K562 (cell line): ENCODE measurements around the gene NXN. TPM values are rescaled to one million over a fixed set of nuclear protein-coding genes. Genes with fewer than 3 reads are reported as not detected.

Source experiments
- ATAC-seq: fragments of 200-7000 bp; cut with Tn5 transposase; 3 replicates; pipeline ENCODE4 v1.9.1; 2020; ENCODE audit warnings: moderate library complexity
- BruUV-seq: library from RNA; stranded (reverse); fragments of 400-500 nt; replicated peaks from 2 replicates; lab custom pipeline; 2021; lab: Mats Ljungman, UMichigan
- CTCF ChIA-PET: fragments of 300-600 bp; formaldehyde crosslinking; extraction: SDS; loops from one replicate; lab custom pipeline; 2021; ENCODE audit warnings: low intra/inter-chr PET ratio; lab: Yijun Ruan, JAX
- POLR2A ChIA-PET: fragments of 300-600, 350-650 bp; sonication (Branson Sonifier 250); formaldehyde crosslinking; extraction: SDS; loops from one replicate; lab custom pipeline; 2021; ENCODE audit warnings: antibody characterized with exemption, inconsistent platforms; lab: Yijun Ruan, JAX
- DNase-seq, 4 experiments: peaks; one replicate each; pipeline versions ENCODE4 v3.0.0 to v3.0.0-alpha.2; 2011 to 2018; ENCODE audit warnings: low spot score in 3 of 4, mixed read lengths in 3 of 4; ENCODE audit errors: extremely low read depth in 1 of 4
- FAIRE-seq: peaks from 2 replicates; lab custom pipeline; 2011; peaks lifted over from hg19 to GRCh38; lab: Jason Lieb, UNC
- H2AFZ ChIP-seq: 2 replicates; pipeline ENCODE4 v1.6.0; 2011; ENCODE audit warnings: low read depth, low read length, control low read depth, inconsistent platforms
- H3K27ac ChIP-seq: fragments of 200-600 bp; 3 replicates; pipeline ENCODE4 v1.8.0; 2011; ENCODE audit warnings: low read depth, mild to moderate bottlenecking, control low read depth, inconsistent platforms, low read length, moderate library complexity, mixed read lengths; ENCODE audit errors: extremely low read depth
- H3K27me3 ChIP-seq, 2 experiments: fragments of 300-600 bp in 1 of 2; 2 replicates in 1 of 2; 3 replicates in 1 of 2; pipeline versions ENCODE4 v1.6.0 to v1.8.0; 2011; ENCODE audit warnings: inconsistent platforms in 2 of 2, low read length in 2 of 2, mild to moderate bottlenecking in 1 of 2, mixed read lengths in 1 of 2, moderate library complexity in 1 of 2; ENCODE audit not compliant: control insufficient read depth in 2 of 2, insufficient read depth in 2 of 2
- H3K36me3 ChIP-seq: fragments of 300-600 bp; 3 replicates; pipeline ENCODE4 v1.8.0; 2011; ENCODE audit warnings: mild to moderate bottlenecking, low read length, inconsistent platforms; ENCODE audit not compliant: control insufficient read depth, insufficient read depth
- H3K4me1 ChIP-seq, 2 experiments: fragments of 200-600 bp in 1 of 2; replicated peaks in 1 of 2; 2 replicates in 1 of 2; 3 replicates in 1 of 2; pipeline versions ENCODE4 v1.5.1 to v1.8.0; 2011; ENCODE audit warnings: inconsistent platforms in 2 of 2, low read length in 2 of 2, mild to moderate bottlenecking in 1 of 2, mixed read lengths in 1 of 2, moderate library complexity in 1 of 2; ENCODE audit not compliant: control insufficient read depth in 2 of 2, insufficient read depth in 2 of 2
- H3K4me2 ChIP-seq: 2 replicates; pipeline ENCODE4 v1.6.1; 2011; ENCODE audit warnings: low read length, control low read depth, inconsistent platforms, mixed read lengths; ENCODE audit not compliant: insufficient read depth
- H3K4me3 ChIP-seq: fragments of 200-600 bp; sonication (generic), shearing (Covaris generic); 2 replicates; pipeline ENCODE4 v1.5.1; 2016; ENCODE audit warnings: control low read depth, inconsistent platforms
- H3K79me2 ChIP-seq: fragments of 200-600 bp; 3 replicates; pipeline ENCODE4 v1.8.0; 2011; ENCODE audit warnings: low read length, inconsistent platforms; ENCODE audit not compliant: control insufficient read depth, insufficient read depth
- H3K9ac ChIP-seq, 2 experiments: 2 replicates each; pipeline versions ENCODE4 v1.6.0 to v1.6.1; 2011; ENCODE audit warnings: low read depth in 2 of 2, low read length in 2 of 2, control low read depth in 1 of 2, inconsistent platforms in 1 of 2, mild to moderate bottlenecking in 1 of 2, mixed read lengths in 1 of 2; ENCODE audit not compliant: insufficient read depth in 1 of 2
- H3K9me1 ChIP-seq: one replicate; pipeline ENCODE4 v1.6.0; 2011; ENCODE audit warnings: inconsistent platforms, mild to moderate bottlenecking, low read length, moderate library complexity; ENCODE audit not compliant: control insufficient read depth, insufficient read depth
- H3K9me3 ChIP-seq: replicated peaks from 2 replicates; pipeline ENCODE4 v1.5.1; 2011; ENCODE audit warnings: low read depth, low read length, inconsistent platforms; ENCODE audit not compliant: control insufficient read depth, insufficient read depth
- H4K20me1 ChIP-seq: replicated peaks from 2 replicates; pipeline ENCODE4 v1.6.1; 2011; ENCODE audit warnings: low read length, inconsistent platforms, mixed read lengths; ENCODE audit not compliant: control insufficient read depth, insufficient read depth
- CREB5 ChIP-seq: fragments of 250-450 bp; sonication (Bioruptor Pico); IDR thresholded peaks from 2 replicates; pipeline ENCODE4 v1.5.0; 2020; ENCODE audit warnings: mild to moderate bottlenecking
- DEAF1 ChIP-seq: fragments of 450-650 bp; formaldehyde crosslinking; IDR thresholded peaks from 2 replicates; pipeline ENCODE4 v1.4.0; 2020; ENCODE audit warnings: mild to moderate bottlenecking, moderate library complexity
- HMG20A ChIP-seq: fragments of 450-650 bp; formaldehyde crosslinking; conservative IDR thresholded peaks from 2 replicates; pipeline ENCODE4 v1.4.0; 2020; ENCODE audit warnings: mild to moderate bottlenecking, mixed read lengths
- KLF13 ChIP-seq: fragments of 450-650 bp; IDR thresholded peaks from 2 replicates; pipeline ENCODE4 v1.6.1; 2016; ENCODE audit warnings: missing genetic modification characterization, low read depth, mild to moderate bottlenecking, missing compliant biosample characterization, moderate library complexity, borderline replicate concordance
- MIER1 ChIP-seq: fragments of 450-650 bp; IDR thresholded peaks from 2 replicates; pipeline ENCODE4 v1.6.1; 2016; ENCODE audit warnings: antibody characterized with exemption, mild to moderate bottlenecking, low read depth
- NCOA6 ChIP-seq: fragments of 450-650 bp; IDR thresholded peaks from 2 replicates; pipeline ENCODE4 v1.6.1; 2017; ENCODE audit warnings: mild to moderate bottlenecking
- NELFE ChIP-seq: IDR thresholded peaks from 2 replicates; pipeline ENCODE4 v1.6.1; 2011; ENCODE audit warnings: mild to moderate bottlenecking; ENCODE audit not compliant: insufficient read depth, insufficient read length
- NFYB ChIP-seq: IDR thresholded peaks from 2 replicates; pipeline ENCODE4 v1.6.1; 2011; ENCODE audit warnings: mild to moderate bottlenecking, moderate library complexity; ENCODE audit not compliant: insufficient read length; ENCODE audit errors: extremely low read depth
- SNAPC5 ChIP-seq: fragments of 250-450 bp; sonication (Bioruptor Pico); IDR thresholded peaks from 2 replicates; pipeline ENCODE4 v1.8.0; 2021; ENCODE audit warnings: moderate library complexity, mild to moderate bottlenecking, inconsistent platforms
- TSC22D4 ChIP-seq: fragments of 450-650 bp; IDR thresholded peaks from 2 replicates; pipeline ENCODE4 v1.6.1; 2016; ENCODE audit warnings: missing genetic modification characterization, missing biosample characterization, control low read depth
- USF1 ChIP-seq: sonication (generic); formaldehyde crosslinking; IDR thresholded peaks from 2 replicates; pipeline ENCODE4 v1.9.0; 2022; ENCODE audit warnings: mild to moderate bottlenecking, missing genetic modification reagents
- ZNF76 ChIP-seq: fragments of 250-450 bp; sonication (Bioruptor Pico); IDR thresholded peaks from 2 replicates; pipeline ENCODE4 v1.4.0; 2020; ENCODE audit warnings: mild to moderate bottlenecking, moderate library complexity, borderline replicate concordance
- ZNF785 ChIP-seq: fragments of 250-450 bp; sonication (Bioruptor Pico); IDR thresholded peaks from 2 replicates; pipeline ENCODE4 v1.4.0; 2020; ENCODE audit warnings: mild to moderate bottlenecking
- WGBS: fragments of 100-300 bp; shearing (Covaris generic); methylation state at CpG from one replicate; pipeline ENCODE4 v1.1.6; 2016; ENCODE audit warnings: low coverage, mixed read lengths; ENCODE audit not compliant: insufficient coverage; ENCODE audit errors: missing lambda C conversion rate; 5-methylcytosine and 5-hydroxymethylcytosine counted together
- in situ Hi-C: fragments of 300-500 bp; cut with MboI; formaldehyde crosslinking; loops from 4 replicates; pipeline ENCODE4 v1.15.0; 2018; ENCODE audit warnings: inconsistent platforms, mixed read lengths
- intact Hi-C: fragments of 100-400 bp; cut with micrococcal nuclease; formaldehyde crosslinking; loops from 2 replicates; pipeline ENCODE4 v1.14.2; 2022
- polyA plus RNA-seq, 8 experiments: library from polyadenylated mRNA; depleted of rRNA in 4 of 8; stranded (reverse) in 5 of 8; unstranded in 3 of 8; fragments of >200 nt; fragmentation: Nextera tagmentation in 2 of 8; fragmentation: Illumina TruSeq in 1 of 8; extraction: Ambion mirVana in 2 of 8; extraction: Trizol in 1 of 8; gene quantifications; 2 replicates each; pipeline versions ENCODE4 v1.2.1 to v1.2.3, GENCODE V29; 2011 to 2014; ENCODE audit warnings: inconsistent platforms in 1 of 8, missing spikeins in 1 of 8
- total RNA-seq, 7 experiments: library from RNA; depleted of rRNA in 6 of 7; stranded (reverse); fragments of >200 nt in 6 of 7; fragmentation: Illumina TruSeq in 2 of 7; extraction: Trizol in 2 of 7; gene quantifications; 2 replicates each; pipeline versions ENCODE4 v1.2.1 to v1.2.3, GENCODE V29; 2011 to 2021; ENCODE audit warnings: low replicate concordance in 1 of 7

The NXN gene
- total and polyA plus RNA-seq, 9 of the 15 experiments (the other 6 are each of a cell fraction or from before 2014, with no cell fraction given) = 0.08 to 0.39 (median 0.29) TPM; not detected in 5

DNA sequence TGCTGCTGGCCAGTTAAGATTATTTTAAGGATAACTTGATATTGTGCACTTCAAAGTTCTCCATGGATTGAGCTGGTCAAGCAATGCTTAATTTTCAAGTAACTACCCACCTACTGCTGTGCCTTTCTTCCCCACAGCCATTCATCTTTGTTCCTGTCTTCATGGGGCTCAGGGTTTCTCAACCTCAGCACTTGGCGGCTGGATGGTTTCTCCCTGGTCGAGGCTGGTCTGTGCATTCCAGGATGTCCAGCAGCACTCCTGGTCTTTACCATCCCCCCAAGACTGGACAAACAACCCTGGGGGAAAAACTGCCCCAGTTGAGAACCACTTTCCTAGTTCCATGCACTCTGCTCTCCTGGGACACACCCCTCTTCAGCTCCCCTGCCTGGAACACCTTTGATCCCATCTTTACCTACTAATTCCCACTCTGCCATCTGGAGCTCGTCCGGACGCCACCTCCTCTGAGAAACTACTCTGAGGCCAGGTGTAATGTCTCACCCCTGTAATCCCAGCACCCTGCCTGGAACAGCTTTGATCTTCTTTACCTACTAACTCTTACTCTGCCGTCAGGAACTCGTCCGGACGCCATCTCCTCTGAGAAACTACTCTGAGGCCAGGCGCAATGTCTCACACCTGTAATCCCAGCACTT lies 81.5 kb downstream of the NXN start:
- DNase-seq (no peak), ATAC-seq (no peak), FAIRE-seq (no peak)
- no TSS peak for BruUV-seq
- H3K9me1 ChIP-seq = no peaks in the 10 kb centered on the region
- no peak overlapping the region for H3K4me2 ChIP-seq
- H2AFZ ChIP-seq = no peak overlapping the region
- ChIA-PET POLR2A (interaction anchor here (1.4 kb wide), 1 partner anchor 11 kb away, joined by 3 read pairs; no protein-coding TSS in a partner anchor), CTCF (interaction anchor here (0.7 kb wide), 1 partner anchor 97 kb away, joined by 3 read pairs; no protein-coding TSS in a partner anchor)
- no peak overlapping the region for H3K4me3 ChIP-seq
- no peaks in the 10 kb centered on the region for H3K79me2 ChIP-seq
- H3K9me3 ChIP-seq = no peaks in the 10 kb centered on the region
- H3K9ac ChIP-seq = no peak overlapping the region
- in situ Hi-C loops = no loop called here
- no peaks in the 10 kb centered on the region for H3K36me3 ChIP-seq
- H3K27ac ChIP-seq = no peak overlapping the region
- no peaks in the 10 kb centered on the region for H4K20me1 ChIP-seq
- peaks cover 8 to 37% of the 10 kb centered on the region in 2 experiments for H3K27me3 ChIP-seq
- intact Hi-C loops = no loop called here
- no peaks in the 10 kb centered on the region for H3K4me1 ChIP-seq
- 0% methylated on average over 2 of the region's 10 CpGs for WGBS
- TF ChIP-seq MIER1 = no peak
- no peak for TF ChIP-seq NCOA6
- no peak for TF ChIP-seq TSC22D4 (tag)
- TF ChIP-seq DEAF1 = no peak
- TF ChIP-seq ZNF785 (CRISPR knock-in tag) = no peak
- TF ChIP-seq SNAPC5 (CRISPR knock-in tag) = no peak
- no peak for TF ChIP-seq USF1 (CRISPR knock-in tag)
- TF ChIP-seq NFYB = no peak
- no peak for TF ChIP-seq ZNF76 (CRISPR knock-in tag)
- no peak for TF ChIP-seq NELFE
- TF ChIP-seq KLF13 (tag) = no peak
- TF ChIP-seq HMG20A (CRISPR knock-in tag) = no peak
- no peak for TF ChIP-seq CREB5
